Measurements from ENCODE around the gene SLC9A8. TPM values are rescaled to one million over a fixed set of nuclear protein-coding genes. Genes with fewer than 3 reads are reported as not detected.

SLC9A8 gene
- total and polyA plus RNA-seq, 12 donors: 12.4 to 23.3 (median 17.5) TPM

GRCh38 chr20:49871391-49871948, 58.8 kb downstream of the SLC9A8 start:
- WGBS, 4 donors: 92 to 98% (median 96%) methylated on average over 6 of the region's 6 CpGs
- H3K27ac ChIP-seq: no peak overlapping the region
- no peaks in the 10 kb centered on the region for H3K27me3 ChIP-seq
- H3K4me1 ChIP-seq (replicated peaks in 1 of 2): peaks cover 0 to 6% of the 10 kb centered on the region in 2 donors
- peak in 1 of 7 donors; percentile 17 for DNase-seq
- intact Hi-C loops (cut with DNase I): no loop called here
- no peak overlapping the region for H3K4me3 ChIP-seq
- H3K36me3 ChIP-seq (replicated peaks in 1 of 2): peaks cover 0 to 16% of the 10 kb centered on the region in 2 donors
- TF ChIP-seq, protein P1, sequence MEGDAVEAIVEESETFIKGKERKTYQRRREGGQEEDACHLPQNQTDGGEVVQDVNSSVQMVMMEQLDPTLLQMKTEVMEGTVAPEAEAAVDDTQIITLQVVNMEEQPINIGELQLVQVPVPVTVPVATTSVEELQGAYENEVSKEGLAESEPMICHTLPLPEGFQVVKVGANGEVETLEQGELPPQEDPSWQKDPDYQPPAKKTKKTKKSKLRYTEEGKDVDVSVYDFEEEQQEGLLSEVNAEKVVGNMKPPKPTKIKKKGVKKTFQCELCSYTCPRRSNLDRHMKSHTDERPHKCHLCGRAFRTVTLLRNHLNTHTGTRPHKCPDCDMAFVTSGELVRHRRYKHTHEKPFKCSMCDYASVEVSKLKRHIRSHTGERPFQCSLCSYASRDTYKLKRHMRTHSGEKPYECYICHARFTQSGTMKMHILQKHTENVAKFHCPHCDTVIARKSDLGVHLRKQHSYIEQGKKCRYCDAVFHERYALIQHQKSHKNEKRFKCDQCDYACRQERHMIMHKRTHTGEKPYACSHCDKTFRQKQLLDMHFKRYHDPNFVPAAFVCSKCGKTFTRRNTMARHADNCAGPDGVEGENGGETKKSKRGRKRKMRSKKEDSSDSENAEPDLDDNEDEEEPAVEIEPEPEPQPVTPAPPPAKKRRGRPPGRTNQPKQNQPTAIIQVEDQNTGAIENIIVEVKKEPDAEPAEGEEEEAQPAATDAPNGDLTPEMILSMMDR (IDR thresholded peaks at IDR 0.05): no peak
- TF ChIP-seq POLR2A (IDR thresholded peaks at IDR 0.05): no peak
- H3K9me3 ChIP-seq (replicated peaks in 1 of 3): no peaks in the 10 kb centered on the region

DNA sequence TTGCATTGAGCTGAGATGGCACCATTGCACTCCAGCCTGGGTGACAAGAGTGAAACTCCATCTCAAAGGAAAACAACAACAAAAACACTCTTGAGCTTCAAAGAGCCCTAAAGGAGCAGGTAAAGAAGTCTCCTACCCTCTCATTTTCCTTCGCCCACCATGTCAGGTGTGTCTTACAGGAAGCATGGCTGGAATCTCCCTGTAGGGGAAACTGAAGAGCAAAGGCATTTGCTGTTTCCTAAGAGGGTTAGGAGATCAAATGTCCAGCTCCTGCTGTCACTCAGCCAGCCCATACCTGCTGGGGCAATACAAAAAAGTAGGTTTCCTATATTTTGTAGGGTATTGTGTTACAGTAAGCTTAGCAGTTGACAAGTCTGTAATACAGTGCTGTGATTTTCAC, 59.4 kb downstream of the SLC9A8 start:
- peaks cover 0 to 6% of the 10 kb centered on the region in 2 donors for H3K4me1 ChIP-seq (replicated peaks in 1 of 2)
- no peak for TF ChIP-seq POLR2A (IDR thresholded peaks at IDR 0.05)
- TF ChIP-seq, protein P1 (IDR thresholded peaks at IDR 0.05): no peak
- 97 to 100% (median 100%) methylated on average over 1 of the region's 1 CpG for WGBS, 4 donors

DNA sequence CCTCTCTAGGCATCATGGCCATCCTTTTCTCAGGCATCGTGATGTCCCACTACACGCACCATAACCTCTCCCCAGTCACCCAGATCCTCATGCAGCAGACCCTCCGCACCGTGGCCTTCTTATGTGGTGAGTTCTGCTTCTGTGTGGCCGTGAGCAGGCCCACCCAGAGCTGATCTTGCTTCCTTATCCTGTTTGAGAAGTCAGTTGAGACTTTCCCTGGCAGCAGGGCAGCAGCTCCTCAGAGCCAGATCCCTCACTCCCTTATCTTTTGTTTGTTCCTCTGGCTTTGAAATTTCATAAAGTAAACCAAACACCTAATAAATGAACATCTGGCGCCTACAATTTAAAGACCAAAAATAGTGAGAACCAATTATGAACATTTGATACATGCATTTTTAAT, 62.1 kb downstream of the SLC9A8 start:
- Histone ChIP-seq H3K27me3 (no peaks in the 10 kb centered on the region), H3K4me3 (no peak overlapping the region), H3K27ac (no peak overlapping the region), H3K9me3 (replicated peaks in 1 of 3) (no peaks in the 10 kb centered on the region), H3K4me1 (replicated peaks in 1 of 2) (peaks cover 0 to 6% of the 10 kb centered on the region in 2 donors), H3K36me3 (replicated peaks in 1 of 2) (peaks cover 0 to 10% of the 10 kb centered on the region in 2 donors)
- WGBS, 4 donors: 90 to 94% (median 92%) methylated on average over 6 of the region's 6 CpGs
- TF ChIP-seq, protein P1 (IDR thresholded peaks at IDR 0.05): no peak
- TF ChIP-seq POLR2A (IDR thresholded peaks at IDR 0.05): no peak
- intact Hi-C loops (cut with DNase I): no loop called here
- DNase-seq: peak in 1 of 7 donors; percentile 8

More for the DNA sequence above, 59.4 kb downstream of the SLC9A8 start:
- Histone ChIP-seq H3K4me3 (no peak overlapping the region), H3K9me3 (replicated peaks in 1 of 3) (no peaks in the 10 kb centered on the region), H3K27me3 (no peaks in the 10 kb centered on the region), H3K36me3 (replicated peaks in 1 of 2) (peaks cover 0 to 16% of the 10 kb centered on the region in 2 donors), H3K27ac (no peak overlapping the region)
- no peak for DNase-seq
- intact Hi-C loops (cut with DNase I): no loop called here

GRCh38 chr20:49877386-49877921, 64.8 kb downstream of the SLC9A8 start:
- WGBS, 4 donors: 59 to 91% (median 74%) methylated on average over 4 of the region's 4 CpGs
- H3K4me3 ChIP-seq: no peak overlapping the region
- intact Hi-C loops (cut with DNase I): no loop called here
- H3K27ac ChIP-seq: no peak overlapping the region
- TF ChIP-seq, protein P1 (IDR thresholded peaks at IDR 0.05): no peak
- TF ChIP-seq POLR2A (IDR thresholded peaks at IDR 0.05): no peak
- peaks cover 0 to 17% of the 10 kb centered on the region in 2 donors for H3K36me3 ChIP-seq (replicated peaks in 1 of 2)
- no peaks in the 10 kb centered on the region for H3K9me3 ChIP-seq (replicated peaks in 1 of 3)
- no peaks in the 10 kb centered on the region for H3K27me3 ChIP-seq
- peaks cover 0 to 6% of the 10 kb centered on the region in 2 donors for H3K4me1 ChIP-seq (replicated peaks in 1 of 2)
- peak in 2 of 7 donors; percentile 7 to 25 for DNase-seq

All from adrenal gland (tissue), 12 donors.